CD4-positive, alpha-beta T cell (primary cell): Measurements from ENCODE around the gene TIMM50. TPM values are rescaled to one million over a fixed set of nuclear protein-coding genes. Genes with fewer than 3 reads are reported as not detected.

Source experiments
- ATAC-seq: fragments of 200-7000 bp; cut with Tn5 transposase; one replicate; pipeline ENCODE4 v1.10.0; 2022; ENCODE audit warnings: mild to moderate bottlenecking; ENCODE audit not compliant: poor library complexity
- CTCF ChIA-PET: fragments of 350-600 bp; sonication (Branson Sonifier 250); formaldehyde crosslinking; loops from one replicate; lab custom pipeline; 2021; ENCODE audit warnings: antibody characterized with exemption, inconsistent platforms; lab: Charles Lee
- POLR2A ChIA-PET: fragments of 350-600 bp; sonication (Branson Sonifier 250); formaldehyde crosslinking; loops from one replicate; lab custom pipeline; 2021; ENCODE audit warnings: antibody characterized with exemption, inconsistent platforms; lab: Charles Lee
- DNase-seq, 14 experiments: peaks; one replicate each; pipeline ENCODE4 v3.0.0-alpha.2; 2013 to 2020; ENCODE audit warnings: mixed read lengths in 2 of 14
- H3K27ac ChIP-seq, 2 donors: one replicate each; pipeline versions ENCODE4 v1.5.1 to v1.7.0; 2013; ENCODE audit warnings: low read length in 2 of 2, low read depth in 1 of 2, mild to moderate bottlenecking in 1 of 2
- H3K27me3 ChIP-seq, 2 experiments: 1 replicate in 1 of 2; 2 replicates in 1 of 2; pipeline versions ENCODE4 v1.6.1 to v1.7.0; 2013; ENCODE audit warnings: low read length in 2 of 2, control low read depth in 1 of 2, mild to moderate bottlenecking in 1 of 2, moderate library complexity in 1 of 2; ENCODE audit not compliant: insufficient read depth in 2 of 2, control insufficient read depth in 1 of 2
- H3K36me3 ChIP-seq: one replicate; pipeline ENCODE4 v1.6.1; 2013; ENCODE audit warnings: low read length, control low read depth; ENCODE audit not compliant: insufficient read depth
- H3K4me1 ChIP-seq: one replicate; pipeline ENCODE4 v1.6.1; 2013; ENCODE audit warnings: low read length, control low read depth; ENCODE audit not compliant: insufficient read depth
- H3K4me3 ChIP-seq: one replicate; pipeline ENCODE4 v1.5.1; 2013; ENCODE audit warnings: mild to moderate bottlenecking, low read length, moderate library complexity
- H3K9me3 ChIP-seq, 2 experiments: 1 replicate in 1 of 2; 2 replicates in 1 of 2; pipeline versions ENCODE4 v1.6.1 to v1.7.0; 2013; ENCODE audit warnings: low read length in 2 of 2, mild to moderate bottlenecking in 2 of 2, control low read depth in 1 of 2, moderate library complexity in 1 of 2; ENCODE audit not compliant: control insufficient read depth in 1 of 2, insufficient read depth in 1 of 2
- H3K27ac Mint-ChIP-seq: one replicate; pipeline ENCODE4 v1.8.0; 2020; ENCODE audit warnings: mixed read lengths
- H3K27me3 Mint-ChIP-seq: one replicate; pipeline ENCODE4 v1.8.0; 2021; ENCODE audit warnings: mixed read lengths
- H3K36me3 Mint-ChIP-seq: one replicate; pipeline ENCODE4 v1.8.0; 2021; ENCODE audit warnings: low read depth, mixed read lengths
- H3K4me1 Mint-ChIP-seq: one replicate; pipeline ENCODE4 v1.8.0; 2021; ENCODE audit warnings: low read depth, mixed read lengths
- H3K4me3 Mint-ChIP-seq: one replicate; pipeline ENCODE4 v1.8.0; 2020; ENCODE audit warnings: mild to moderate bottlenecking, mixed read lengths
- H3K9me3 Mint-ChIP-seq: one replicate; pipeline ENCODE4 v1.8.0; 2020; ENCODE audit warnings: mixed read lengths
- intact Hi-C, 2 experiments: fragments of 100-400 bp; cut with DNase I in 1 of 2; cut with micrococcal nuclease in 1 of 2; formaldehyde crosslinking; loops; one replicate each; pipeline versions ENCODE4 v1.15.1 to v1.9.0; 2023 to 2025; cut with DNase I, micrococcal nuclease
- total RNA-seq, 174 experiments: library from RNA in 2 of 174; stranded (reverse) in 2 of 174; gene quantifications; one replicate each; pipeline ENCODE4 v1.2.3 and lab custom pipeline; 2021 to 2026
- TF ChIP-seq, protein P1 (sequence below): fragments of 200-600 bp; IDR thresholded peaks from one replicate; pipeline ENCODE4 v1.8.0; 2022; ENCODE audit warnings: antibody characterized with exemption, mild to moderate bottlenecking

Gene TIMM50
- total RNA-seq, 2 experiments from 2014 or later, result 38.3 to 43.4 TPM

DNA sequence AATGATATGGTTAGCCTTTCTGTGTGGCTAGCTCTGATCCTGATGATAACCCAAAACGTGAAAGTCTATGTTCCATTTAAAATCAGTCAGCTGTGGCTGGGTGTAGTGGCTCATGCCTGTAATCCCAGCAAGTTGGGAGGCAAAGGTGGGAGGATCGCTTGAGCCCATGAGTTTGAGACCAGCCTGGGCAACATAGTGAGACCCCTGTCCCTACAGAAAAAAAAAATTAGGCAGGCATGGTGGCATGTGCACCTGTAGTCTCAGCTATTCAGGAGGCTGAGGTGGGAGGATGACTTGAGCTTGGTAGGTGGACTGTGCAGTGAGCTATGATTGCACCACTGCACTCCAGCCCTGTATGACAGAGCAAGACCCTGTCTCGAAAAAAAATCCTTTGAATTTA lies 53.2 kb downstream of the TIMM50 start:
- CTCF ChIA-PET, result interaction anchor here (1.8 to 2.2 kb wide), 5 partner anchors 8 to 136 kb away, joined by 7 to 17 read pairs (median 10); partner anchors contain the start of gene DLL3
- Mint-ChIP-seq H3K27ac (no peak overlapping the region), H3K36me3 (peaks cover 4% of the 10 kb centered on the region), H3K4me1 (peaks cover 46% of the 10 kb centered on the region), H3K4me3 (no peak overlapping the region), H3K9me3 (no peaks in the 10 kb centered on the region), H3K27me3 (no peaks in the 10 kb centered on the region)
- Histone ChIP-seq H3K27me3 (no peaks in the 10 kb centered on the region), H3K27ac (no peak overlapping the region), H3K9me3 (no peaks in the 10 kb centered on the region), H3K36me3 (no peaks in the 10 kb centered on the region), H3K4me1 (peaks cover 19% of the 10 kb centered on the region), H3K4me3 (no peak overlapping the region)
- intact Hi-C loops, result loop anchor here (5.0 to 10.0 kb wide), 6 partner anchors 136 to 421 kb away; partner anchors contain the start of genes SAMD4B (in 2 of the 2), MED29 (in 1 of the 2), PAF1 (in 1 of the 2) and PAK4 (in 1 of the 2)
- TF ChIP-seq, protein P1, sequence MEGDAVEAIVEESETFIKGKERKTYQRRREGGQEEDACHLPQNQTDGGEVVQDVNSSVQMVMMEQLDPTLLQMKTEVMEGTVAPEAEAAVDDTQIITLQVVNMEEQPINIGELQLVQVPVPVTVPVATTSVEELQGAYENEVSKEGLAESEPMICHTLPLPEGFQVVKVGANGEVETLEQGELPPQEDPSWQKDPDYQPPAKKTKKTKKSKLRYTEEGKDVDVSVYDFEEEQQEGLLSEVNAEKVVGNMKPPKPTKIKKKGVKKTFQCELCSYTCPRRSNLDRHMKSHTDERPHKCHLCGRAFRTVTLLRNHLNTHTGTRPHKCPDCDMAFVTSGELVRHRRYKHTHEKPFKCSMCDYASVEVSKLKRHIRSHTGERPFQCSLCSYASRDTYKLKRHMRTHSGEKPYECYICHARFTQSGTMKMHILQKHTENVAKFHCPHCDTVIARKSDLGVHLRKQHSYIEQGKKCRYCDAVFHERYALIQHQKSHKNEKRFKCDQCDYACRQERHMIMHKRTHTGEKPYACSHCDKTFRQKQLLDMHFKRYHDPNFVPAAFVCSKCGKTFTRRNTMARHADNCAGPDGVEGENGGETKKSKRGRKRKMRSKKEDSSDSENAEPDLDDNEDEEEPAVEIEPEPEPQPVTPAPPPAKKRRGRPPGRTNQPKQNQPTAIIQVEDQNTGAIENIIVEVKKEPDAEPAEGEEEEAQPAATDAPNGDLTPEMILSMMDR, result no peak
- POLR2A ChIA-PET, result interaction anchor here (0.9 to 2.9 kb wide), 5 partner anchors 8 to 131 kb away, joined by 3 to 17 read pairs (median 3); partner anchors contain the start of genes RPS16 and SUPT5H
- ATAC-seq, result no peak
- DNase-seq, result no peak

DNA sequence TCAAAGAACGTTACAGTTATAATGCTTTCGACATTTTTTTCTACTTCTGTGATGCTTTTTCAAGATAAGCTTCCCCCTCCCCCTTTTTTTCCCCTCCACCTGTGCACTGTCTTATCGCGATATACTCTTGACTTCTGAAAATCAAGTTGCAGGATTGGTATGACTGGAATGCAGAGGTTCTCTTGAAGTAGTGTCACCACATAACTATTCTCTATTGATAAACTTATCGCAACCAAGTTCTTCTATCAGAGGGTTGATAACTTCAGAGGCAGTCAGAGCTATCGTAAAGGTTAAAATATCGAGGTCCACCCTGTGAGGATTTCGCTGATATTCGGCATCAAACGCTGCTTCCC lies 58.5 kb downstream of the TIMM50 start:
- ChIA-PET POLR2A (interaction anchor here (1.1 to 2.1 kb wide), 5 partner anchors 8 to 148 kb away, joined by 3 to 9 read pairs (median 6); partner anchors contain the start of genes MED29, PAF1, RPS16 and SUPT5H), CTCF (interaction anchor here (1.0 to 1.4 kb wide), 2 partner anchors 12 to 37 kb away, joined by 3 to 6 read pairs; no protein-coding TSS in a partner anchor)
- Mint-ChIP-seq H3K36me3 (peaks cover 10% of the 10 kb centered on the region), H3K27ac (peak overlapping the region; percentile 96), H3K9me3 (no peaks in the 10 kb centered on the region), H3K4me3 (peak overlapping the region; percentile 86), H3K27me3 (no peaks in the 10 kb centered on the region), H3K4me1 (peaks cover 65% of the 10 kb centered on the region)
- intact Hi-C loops, result loop anchor here in 1 of 2 experiments (2.0 to 10.0 kb wide), 3 partner anchors 102 to 414 kb away; partner anchors contain the start of genes PAK4 and SAMD4B
- TF ChIP-seq, protein P1, result no peak
- no peaks in the 10 kb centered on the region for H3K27me3 ChIP-seq
- ATAC-seq (no peak), DNase-seq (peak in 2 of 14 experiments; percentile 39 to 40)
- H3K4me1 ChIP-seq, result peaks cover 26% of the 10 kb centered on the region
- no peaks in the 10 kb centered on the region for H3K36me3 ChIP-seq
- peak overlapping the region; percentile 73 for H3K4me3 ChIP-seq
- no peaks in the 10 kb centered on the region for H3K9me3 ChIP-seq
- H3K27ac ChIP-seq, result peak overlapping the region; percentile 72 to 93

DNA sequence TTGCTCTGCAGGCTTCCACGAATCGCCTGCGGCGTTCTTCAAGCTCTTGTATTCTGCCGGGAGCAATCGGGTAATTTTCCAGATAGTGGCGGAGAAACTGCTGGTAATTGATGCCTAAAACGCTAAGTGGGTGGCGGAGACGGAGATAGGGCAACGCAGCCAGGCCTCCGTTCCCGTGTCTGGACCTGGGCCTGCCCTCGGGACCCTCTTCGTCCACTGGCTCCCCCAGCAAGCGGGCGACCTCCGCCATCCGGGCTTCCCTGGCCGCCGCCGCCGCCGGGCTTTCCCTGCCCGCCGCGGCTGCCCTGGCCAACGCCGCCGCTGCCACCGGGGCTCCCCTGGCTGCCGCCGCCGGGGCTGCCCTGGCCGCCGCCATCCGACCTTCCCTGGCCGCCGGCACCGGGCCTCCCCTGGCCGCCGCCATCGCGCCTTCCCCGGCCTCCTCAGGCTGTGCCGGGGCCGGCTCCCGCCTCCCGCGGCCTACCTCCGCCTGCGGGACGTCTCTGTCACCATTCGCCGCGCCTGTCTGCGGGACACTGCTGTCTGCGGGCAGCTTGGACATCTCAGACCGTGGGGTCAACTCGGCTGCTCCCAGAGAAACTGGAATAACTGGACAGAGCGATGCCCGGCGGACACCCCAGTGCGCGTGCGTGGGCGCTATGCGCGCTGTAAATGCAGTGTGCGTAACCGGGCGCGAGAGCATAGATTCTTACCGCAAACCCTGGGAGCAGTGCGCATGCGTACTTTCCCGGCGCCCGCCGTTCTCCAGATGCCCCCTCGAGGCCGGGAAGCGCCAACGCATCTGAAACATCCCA lies 59.1 kb downstream of the TIMM50 start, which contains the start of gene EID2:
Gene EID2 (minus strand): TSS at position 644 of the 815 bp plus-strand sequence. CDS start 82 bp downstream, at position 562.
- Mint-ChIP-seq H3K27ac (peak within 1 kb of the TSS; percentile 96), H3K4me3 (peak within 1 kb of the TSS; percentile 98), H3K9me3 (no peaks in the 10 kb centered on the region), H3K27me3 (no peaks in the 10 kb centered on the region), H3K4me1 (peaks cover 71% of the 10 kb centered on the region), H3K36me3 (peaks cover 10% of the 10 kb centered on the region)
- Histone ChIP-seq H3K36me3 (no peaks in the 10 kb centered on the region), H3K27ac (peak within 1 kb of the TSS; percentile 93), H3K9me3 (no peaks in the 10 kb centered on the region), H3K4me3 (peak within 1 kb of the TSS; percentile 73), H3K4me1 (peaks cover 32% of the 10 kb centered on the region), H3K27me3 (no peaks in the 10 kb centered on the region)
- intact Hi-C loops, result loop anchor here (2.0 to 10.0 kb wide), 4 partner anchors 103 to 585 kb away; partner anchors contain the start of genes PAK4 (in 1 of the 2) and SAMD4B (in 1 of the 2)
- DNase-seq (peak; percentile 88 to 98 (median 93)), ATAC-seq (peak; percentile 91)
- TF ChIP-seq, protein P1, result no peak
- POLR2A ChIA-PET, result interaction anchor here (0.5 to 2.1 kb wide), 7 partner anchors 8 to 1491 kb away, joined by 3 to 9 read pairs (median 4); partner anchors contain the start of genes MED29, PAF1, RPS16 and SUPT5H
- CTCF ChIA-PET, result interaction anchor here (0.9 to 1.4 kb wide), 4 partner anchors 12 to 128 kb away, joined by 3 to 6 read pairs (median 4); partner anchors contain the start of gene PLEKHG2
